Astrocyte (in vitro differentiated cells and primary cell): ENCODE measurements around the gene MLLT1. TPM values are rescaled to one million over a fixed set of nuclear protein-coding genes. Genes with fewer than 3 reads are reported as not detected.
A peak's percentile ranks its signal among the peaks of the same experiment; 100 is the strongest.

Experiments used
- DNase-seq: peaks from one replicate; pipeline ENCODE4 v3.0.0-alpha.2; 2010; ENCODE audit warnings: low read depth
- FAIRE-seq: peaks from 2 replicates; lab custom pipeline; 2011; peaks lifted over from hg19 to GRCh38; lab: Jason Lieb, UNC
- H2AFZ ChIP-seq: 2 replicates; pipeline ENCODE4 v1.6.0; 2012; ENCODE audit warnings: low read depth, low read length, inconsistent platforms
- H3K27ac ChIP-seq: 2 replicates; pipeline ENCODE4 v1.5.1; 2011; ENCODE audit warnings: low read depth, low read length, inconsistent platforms
- H3K27me3 ChIP-seq: 2 replicates; pipeline ENCODE4 v1.6.0; 2011; ENCODE audit warnings: low read length, inconsistent platforms; ENCODE audit not compliant: insufficient read depth
- H3K36me3 ChIP-seq: 2 replicates; pipeline ENCODE4 v1.5.1; 2011; ENCODE audit warnings: low read length, inconsistent platforms; ENCODE audit not compliant: insufficient read depth
- H3K4me1 ChIP-seq: 2 replicates; pipeline ENCODE4 v1.5.1; 2011; ENCODE audit warnings: low read length, inconsistent platforms; ENCODE audit not compliant: insufficient read depth
- H3K4me2 ChIP-seq: 2 replicates; pipeline ENCODE4 v1.6.0; 2012; ENCODE audit warnings: low read length, inconsistent platforms
- H3K4me3 ChIP-seq: 2 replicates; pipeline ENCODE4 v1.5.1; 2011; ENCODE audit warnings: low read depth, mild to moderate bottlenecking, low read length, inconsistent platforms; ENCODE audit not compliant: insufficient read depth
- H3K79me2 ChIP-seq: 2 replicates; pipeline ENCODE4 v1.6.0; 2012; ENCODE audit warnings: mild to moderate bottlenecking, low read length, inconsistent platforms; ENCODE audit not compliant: insufficient read depth
- H3K9ac ChIP-seq: 2 replicates; pipeline ENCODE4 v1.6.0; 2012; ENCODE audit warnings: mild to moderate bottlenecking, low read length, inconsistent platforms
- H3K9me3 ChIP-seq: 2 replicates; pipeline ENCODE4 v1.5.1; 2012; ENCODE audit warnings: low read depth, mild to moderate bottlenecking, low read length, inconsistent platforms; ENCODE audit not compliant: insufficient read depth
- H4K20me1 ChIP-seq: 2 replicates; pipeline ENCODE4 v1.6.0; 2012; ENCODE audit warnings: low read length, inconsistent platforms; ENCODE audit not compliant: insufficient read depth
- H3K27ac Mint-ChIP-seq: one replicate; pipeline ENCODE4 v1.8.0; 2021; ENCODE audit warnings: mild to moderate bottlenecking, mixed read lengths; ENCODE audit not compliant: unreplicated experiment
- H3K27me3 Mint-ChIP-seq: one replicate; pipeline ENCODE4 v1.8.0; 2021; ENCODE audit warnings: low read depth, mixed read lengths; ENCODE audit not compliant: unreplicated experiment
- H3K36me3 Mint-ChIP-seq: one replicate; pipeline ENCODE4 v1.8.0; 2021; ENCODE audit warnings: low read depth, mixed read lengths; ENCODE audit not compliant: unreplicated experiment
- H3K4me1 Mint-ChIP-seq: one replicate; pipeline ENCODE4 v1.8.0; 2021; ENCODE audit warnings: low read depth, mixed read lengths; ENCODE audit not compliant: unreplicated experiment
- H3K4me3 Mint-ChIP-seq: one replicate; pipeline ENCODE4 v1.8.0; 2021; ENCODE audit warnings: mild to moderate bottlenecking, moderate library complexity, mixed read lengths; ENCODE audit not compliant: unreplicated experiment
- H3K9me3 Mint-ChIP-seq: one replicate; pipeline ENCODE4 v1.8.0; 2021; ENCODE audit warnings: mild to moderate bottlenecking, mixed read lengths; ENCODE audit not compliant: unreplicated experiment
- EZH2 ChIP-seq: IDR thresholded peaks from 2 replicates; pipeline ENCODE4 v1.6.1; 2012; ENCODE audit warnings: mild to moderate bottlenecking, low read length, inconsistent platforms; ENCODE audit not compliant: insufficient read depth
- total RNA-seq: library from RNA; stranded (reverse); gene quantifications from 2 replicates; pipeline ENCODE4 v1.2.1, GENCODE V29; 2021
- TF ChIP-seq, protein P1 (sequence below): IDR thresholded peaks from 2 replicates; pipeline ENCODE4 v1.5.1; 2011; ENCODE audit warnings: low read depth, mild to moderate bottlenecking, inconsistent platforms, low read length, moderate library complexity; ENCODE audit not compliant: insufficient read depth

MLLT1 gene
- total RNA-seq, 1 donor from 2014 or later: 46.0 TPM

DNA sequence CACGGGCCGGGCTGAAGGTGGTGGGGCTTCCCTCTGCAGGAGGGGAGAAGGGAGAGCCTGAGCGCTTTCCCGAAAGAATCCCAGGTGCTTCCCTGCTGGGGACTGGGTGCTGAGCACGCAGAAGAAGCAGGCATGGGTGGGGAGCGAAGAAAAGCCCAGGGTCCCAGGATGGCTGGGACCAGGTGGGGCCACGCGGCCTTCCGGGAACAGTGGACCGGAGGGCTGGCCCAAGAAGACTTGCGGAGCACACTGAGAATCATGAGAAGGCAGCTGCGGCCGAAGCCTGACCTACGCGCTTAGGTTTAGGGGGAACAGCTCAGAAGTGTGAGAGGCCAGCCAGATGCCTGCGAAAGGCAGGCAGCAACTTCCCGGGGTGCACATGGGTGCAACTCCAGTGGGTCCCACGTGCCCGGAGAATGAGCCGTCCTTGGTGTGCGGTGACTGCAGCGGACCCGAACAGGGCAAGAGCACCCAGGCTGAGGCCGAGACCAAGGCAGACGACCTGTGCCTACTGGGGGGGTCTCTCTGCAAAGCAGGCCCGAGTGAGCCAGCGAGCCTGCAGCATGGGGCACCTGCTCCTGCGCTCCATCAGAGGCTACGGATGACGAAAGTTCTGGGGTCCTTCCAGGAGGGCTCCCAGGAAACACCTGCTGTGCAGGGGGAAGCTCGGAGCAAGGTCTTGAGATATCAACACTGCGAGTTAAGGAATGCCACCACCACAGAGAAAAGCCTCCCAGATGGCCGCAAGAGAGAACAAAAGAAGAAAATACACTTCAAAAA lies 52.4 kb downstream of the MLLT1 start:
- no peak overlapping the region for H3K27ac Mint-ChIP-seq
- no peak for FAIRE-seq

DNA sequence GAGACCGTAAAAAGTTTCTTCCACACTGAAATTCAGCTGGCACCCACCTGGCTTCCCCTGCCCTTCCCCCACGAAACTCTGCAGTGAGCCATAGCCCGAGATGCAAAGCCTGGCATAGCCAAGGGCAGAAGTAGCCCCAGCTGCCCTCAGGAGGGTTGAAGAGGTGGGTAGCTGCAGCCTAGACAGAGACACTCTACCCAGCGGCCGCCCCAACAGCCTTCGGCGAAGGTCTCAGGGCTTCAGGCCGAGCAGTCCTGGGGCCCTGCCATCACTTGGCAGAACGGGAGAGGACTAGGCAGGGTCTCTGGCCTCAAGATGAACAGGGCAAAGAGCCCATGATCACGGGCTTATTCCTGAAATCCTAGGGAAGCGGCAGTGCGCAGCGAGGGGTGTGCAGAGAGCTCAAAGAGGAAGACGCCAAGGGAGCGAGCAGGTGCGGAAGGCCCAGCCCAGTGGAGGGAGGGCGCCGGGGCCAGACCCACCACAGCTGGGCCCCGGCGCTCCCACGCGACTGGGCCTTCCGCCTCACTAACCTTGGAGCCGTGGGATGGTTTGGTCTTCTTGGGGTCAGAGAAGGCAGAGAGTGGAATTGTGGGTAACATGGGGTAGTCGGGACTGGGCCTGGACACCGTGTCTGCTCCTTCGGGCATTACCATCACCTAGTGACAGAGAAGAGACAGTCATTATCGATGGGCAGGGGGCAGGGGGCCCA lies 53.2 kb downstream of the MLLT1 start:
- H3K27me3 ChIP-seq: no peaks in the 10 kb centered on the region
- no peaks in the 10 kb centered on the region for H3K9me3 ChIP-seq
- DNase-seq (no peak), FAIRE-seq (no peak)
- Mint-ChIP-seq H3K27me3 (no peaks in the 10 kb centered on the region), H3K9me3 (no peaks in the 10 kb centered on the region), H3K27ac (no peak overlapping the region), H3K4me1 (no peaks in the 10 kb centered on the region), H3K4me3 (no peak overlapping the region), H3K36me3 (peaks cover 11% of the 10 kb centered on the region)
- no peak for TF ChIP-seq EZH2
- TF ChIP-seq, protein P1, sequence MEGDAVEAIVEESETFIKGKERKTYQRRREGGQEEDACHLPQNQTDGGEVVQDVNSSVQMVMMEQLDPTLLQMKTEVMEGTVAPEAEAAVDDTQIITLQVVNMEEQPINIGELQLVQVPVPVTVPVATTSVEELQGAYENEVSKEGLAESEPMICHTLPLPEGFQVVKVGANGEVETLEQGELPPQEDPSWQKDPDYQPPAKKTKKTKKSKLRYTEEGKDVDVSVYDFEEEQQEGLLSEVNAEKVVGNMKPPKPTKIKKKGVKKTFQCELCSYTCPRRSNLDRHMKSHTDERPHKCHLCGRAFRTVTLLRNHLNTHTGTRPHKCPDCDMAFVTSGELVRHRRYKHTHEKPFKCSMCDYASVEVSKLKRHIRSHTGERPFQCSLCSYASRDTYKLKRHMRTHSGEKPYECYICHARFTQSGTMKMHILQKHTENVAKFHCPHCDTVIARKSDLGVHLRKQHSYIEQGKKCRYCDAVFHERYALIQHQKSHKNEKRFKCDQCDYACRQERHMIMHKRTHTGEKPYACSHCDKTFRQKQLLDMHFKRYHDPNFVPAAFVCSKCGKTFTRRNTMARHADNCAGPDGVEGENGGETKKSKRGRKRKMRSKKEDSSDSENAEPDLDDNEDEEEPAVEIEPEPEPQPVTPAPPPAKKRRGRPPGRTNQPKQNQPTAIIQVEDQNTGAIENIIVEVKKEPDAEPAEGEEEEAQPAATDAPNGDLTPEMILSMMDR: no peak
- H3K27ac ChIP-seq: no peak overlapping the region
- peaks cover 14% of the 10 kb centered on the region for H3K4me1 ChIP-seq
- H3K79me2 ChIP-seq: peaks cover 72% of the 10 kb centered on the region
- H3K4me2 ChIP-seq: no peak overlapping the region
- H3K4me3 ChIP-seq: no peak overlapping the region
- no peak overlapping the region for H2AFZ ChIP-seq
- H3K36me3 ChIP-seq: no peaks in the 10 kb centered on the region
- peaks cover 75% of the 10 kb centered on the region for H4K20me1 ChIP-seq
- no peak overlapping the region for H3K9ac ChIP-seq

More for the DNA sequence above, 52.4 kb downstream of the MLLT1 start:
- H3K4me3 ChIP-seq: no peak overlapping the region
- Mint-ChIP-seq H3K27me3 (no peaks in the 10 kb centered on the region), H3K9me3 (no peaks in the 10 kb centered on the region), H3K4me1 (peaks cover 5% of the 10 kb centered on the region), H3K4me3 (no peak overlapping the region), H3K36me3 (peaks cover 11% of the 10 kb centered on the region)
- H3K36me3 ChIP-seq: no peaks in the 10 kb centered on the region
- no peak overlapping the region for H2AFZ ChIP-seq
- no peaks in the 10 kb centered on the region for H3K27me3 ChIP-seq
- DNase-seq: no peak
- H4K20me1 ChIP-seq: peaks cover 79% of the 10 kb centered on the region
- H3K9ac ChIP-seq: no peak overlapping the region
- TF ChIP-seq, protein P1: no peak
- TF ChIP-seq EZH2: no peak
- H3K79me2 ChIP-seq: peaks cover 80% of the 10 kb centered on the region
- peaks cover 19% of the 10 kb centered on the region for H3K4me1 ChIP-seq
- no peaks in the 10 kb centered on the region for H3K9me3 ChIP-seq
- H3K27ac ChIP-seq: no peak overlapping the region
- H3K4me2 ChIP-seq: no peak overlapping the region

DNA sequence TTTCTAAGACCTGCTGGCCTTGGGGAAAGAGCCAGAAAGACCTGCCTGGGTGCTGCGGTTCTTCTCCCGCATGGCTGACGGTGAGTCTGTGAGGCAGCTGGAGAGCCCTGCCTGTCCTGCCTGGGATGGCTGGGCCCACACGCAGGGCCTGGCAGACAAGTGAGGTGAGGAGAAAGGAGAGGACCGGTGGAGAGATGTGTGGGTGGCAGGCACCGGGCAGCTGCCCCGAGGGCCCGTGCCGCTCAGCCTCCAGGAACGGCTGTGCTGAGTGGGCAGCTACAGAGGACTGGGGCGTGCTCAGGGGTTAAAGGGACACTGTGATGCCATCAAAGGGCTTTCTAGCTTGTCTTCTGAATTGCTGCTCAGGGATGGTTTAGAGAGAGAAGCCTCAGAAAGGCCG lies 53.8 kb downstream of the MLLT1 start:
- Histone ChIP-seq H3K9me3 (no peaks in the 10 kb centered on the region), H3K79me2 (peaks cover 67% of the 10 kb centered on the region), H4K20me1 (peaks cover 72% of the 10 kb centered on the region)

More for the DNA sequence above, 53.8 kb downstream of the MLLT1 start:
- Mint-ChIP-seq H3K36me3 (peaks cover 9% of the 10 kb centered on the region), H3K27me3 (no peaks in the 10 kb centered on the region), H3K9me3 (no peaks in the 10 kb centered on the region), H3K27ac (peak overlapping the region; percentile 53), H3K4me1 (no peaks in the 10 kb centered on the region), H3K4me3 (no peak overlapping the region)
- Histone ChIP-seq H3K36me3 (no peaks in the 10 kb centered on the region), H3K27me3 (no peaks in the 10 kb centered on the region), H3K4me2 (no peak overlapping the region), H3K4me3 (no peak overlapping the region), H3K9ac (no peak overlapping the region), H3K4me1 (peaks cover 14% of the 10 kb centered on the region), H3K27ac (no peak overlapping the region), H2AFZ (no peak overlapping the region)
- TF ChIP-seq, protein P1: no peak
- no peak for TF ChIP-seq EZH2
- DNase-seq: no peak
- FAIRE-seq: no peak
